SK-N-SH treated with all-trans-retinoic acid at 6 μM for 48 hours (cell line): ENCODE results near the gene DCN.

Source experiments
- TCF4 ChIP-seq: fragments of 250-450 bp; sonication (Bioruptor Pico); IDR thresholded peaks from 2 replicates; pipeline ENCODE4 v1.8.0; 2021; ENCODE audit warnings: mild to moderate bottlenecking, moderate library complexity, borderline replicate concordance
- TF ChIP-seq, protein P1 (sequence below): fragments of 250-450 bp; sonication (Bioruptor Pico); IDR thresholded peaks from 2 replicates; pipeline ENCODE4 v1.5.0; 2020; ENCODE audit warnings: mild to moderate bottlenecking, moderate library complexity

DNA sequence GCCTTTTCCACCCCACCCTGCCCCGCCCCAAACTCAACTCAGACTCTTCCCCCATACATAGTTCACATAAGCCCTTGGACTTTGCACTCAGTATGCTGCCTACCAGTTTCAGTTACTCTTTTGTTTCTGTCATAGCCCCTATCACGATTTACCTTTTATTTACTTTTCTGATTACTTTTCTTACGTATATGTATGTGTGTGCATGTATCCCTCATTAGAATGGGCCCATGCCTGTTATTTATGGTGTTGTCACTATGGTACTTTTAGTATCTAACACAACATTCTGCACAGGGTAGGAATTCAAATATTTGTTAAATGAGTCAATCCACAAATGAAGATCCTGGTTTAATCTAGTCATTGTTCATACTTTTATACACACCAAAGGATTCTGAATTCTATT, 54.9 kb downstream of the DCN start:
- TF ChIP-seq TCF4 (CRISPR knock-in tag) = no peak
- TF ChIP-seq, protein P1, sequence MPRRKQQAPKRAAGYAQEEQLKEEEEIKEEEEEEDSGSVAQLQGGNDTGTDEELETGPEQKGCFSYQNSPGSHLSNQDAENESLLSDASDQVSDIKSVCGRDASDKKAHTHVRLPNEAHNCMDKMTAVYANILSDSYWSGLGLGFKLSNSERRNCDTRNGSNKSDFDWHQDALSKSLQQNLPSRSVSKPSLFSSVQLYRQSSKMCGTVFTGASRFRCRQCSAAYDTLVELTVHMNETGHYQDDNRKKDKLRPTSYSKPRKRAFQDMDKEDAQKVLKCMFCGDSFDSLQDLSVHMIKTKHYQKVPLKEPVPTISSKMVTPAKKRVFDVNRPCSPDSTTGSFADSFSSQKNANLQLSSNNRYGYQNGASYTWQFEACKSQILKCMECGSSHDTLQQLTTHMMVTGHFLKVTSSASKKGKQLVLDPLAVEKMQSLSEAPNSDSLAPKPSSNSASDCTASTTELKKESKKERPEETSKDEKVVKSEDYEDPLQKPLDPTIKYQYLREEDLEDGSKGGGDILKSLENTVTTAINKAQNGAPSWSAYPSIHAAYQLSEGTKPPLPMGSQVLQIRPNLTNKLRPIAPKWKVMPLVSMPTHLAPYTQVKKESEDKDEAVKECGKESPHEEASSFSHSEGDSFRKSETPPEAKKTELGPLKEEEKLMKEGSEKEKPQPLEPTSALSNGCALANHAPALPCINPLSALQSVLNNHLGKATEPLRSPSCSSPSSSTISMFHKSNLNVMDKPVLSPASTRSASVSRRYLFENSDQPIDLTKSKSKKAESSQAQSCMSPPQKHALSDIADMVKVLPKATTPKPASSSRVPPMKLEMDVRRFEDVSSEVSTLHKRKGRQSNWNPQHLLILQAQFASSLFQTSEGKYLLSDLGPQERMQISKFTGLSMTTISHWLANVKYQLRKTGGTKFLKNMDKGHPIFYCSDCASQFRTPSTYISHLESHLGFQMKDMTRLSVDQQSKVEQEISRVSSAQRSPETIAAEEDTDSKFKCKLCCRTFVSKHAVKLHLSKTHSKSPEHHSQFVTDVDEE (CRISPR knock-in tag) = no peak
